Measurements from ENCODE around the gene TRPC1.

DNA sequence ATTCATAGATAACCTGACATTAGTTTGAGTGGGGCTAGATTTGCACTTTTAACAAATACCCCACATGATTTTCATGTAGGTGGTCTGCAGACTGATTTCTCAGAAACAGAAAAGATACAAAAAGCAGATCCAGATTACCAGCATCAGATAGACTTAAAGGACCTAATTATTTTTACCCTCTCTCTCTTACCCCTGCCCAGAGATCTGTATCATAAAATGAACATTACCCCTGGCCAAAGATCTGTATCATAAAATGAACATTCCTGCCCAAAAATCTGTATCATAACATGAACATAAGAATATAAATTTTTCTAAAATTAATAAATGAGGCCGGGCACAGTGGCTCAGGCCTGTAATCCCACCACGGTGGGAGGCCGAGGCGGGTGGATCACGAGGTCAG, 14.6 kb upstream of the TRPC1 start:
- TF ChIP-seq, protein P1, sequence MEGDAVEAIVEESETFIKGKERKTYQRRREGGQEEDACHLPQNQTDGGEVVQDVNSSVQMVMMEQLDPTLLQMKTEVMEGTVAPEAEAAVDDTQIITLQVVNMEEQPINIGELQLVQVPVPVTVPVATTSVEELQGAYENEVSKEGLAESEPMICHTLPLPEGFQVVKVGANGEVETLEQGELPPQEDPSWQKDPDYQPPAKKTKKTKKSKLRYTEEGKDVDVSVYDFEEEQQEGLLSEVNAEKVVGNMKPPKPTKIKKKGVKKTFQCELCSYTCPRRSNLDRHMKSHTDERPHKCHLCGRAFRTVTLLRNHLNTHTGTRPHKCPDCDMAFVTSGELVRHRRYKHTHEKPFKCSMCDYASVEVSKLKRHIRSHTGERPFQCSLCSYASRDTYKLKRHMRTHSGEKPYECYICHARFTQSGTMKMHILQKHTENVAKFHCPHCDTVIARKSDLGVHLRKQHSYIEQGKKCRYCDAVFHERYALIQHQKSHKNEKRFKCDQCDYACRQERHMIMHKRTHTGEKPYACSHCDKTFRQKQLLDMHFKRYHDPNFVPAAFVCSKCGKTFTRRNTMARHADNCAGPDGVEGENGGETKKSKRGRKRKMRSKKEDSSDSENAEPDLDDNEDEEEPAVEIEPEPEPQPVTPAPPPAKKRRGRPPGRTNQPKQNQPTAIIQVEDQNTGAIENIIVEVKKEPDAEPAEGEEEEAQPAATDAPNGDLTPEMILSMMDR (IDR thresholded peaks at IDR 0.05), result no peak
- TF ChIP-seq POLR2A (IDR thresholded peaks at IDR 0.05), result no peak

Measured in stomach (tissue), 4 donors.